Measurements from ENCODE around the gene C19orf38.

GRCh38 chr19:10884274-10884673, 36.1 kb downstream of the C19orf38 start:
- TF ChIP-seq, protein P1, sequence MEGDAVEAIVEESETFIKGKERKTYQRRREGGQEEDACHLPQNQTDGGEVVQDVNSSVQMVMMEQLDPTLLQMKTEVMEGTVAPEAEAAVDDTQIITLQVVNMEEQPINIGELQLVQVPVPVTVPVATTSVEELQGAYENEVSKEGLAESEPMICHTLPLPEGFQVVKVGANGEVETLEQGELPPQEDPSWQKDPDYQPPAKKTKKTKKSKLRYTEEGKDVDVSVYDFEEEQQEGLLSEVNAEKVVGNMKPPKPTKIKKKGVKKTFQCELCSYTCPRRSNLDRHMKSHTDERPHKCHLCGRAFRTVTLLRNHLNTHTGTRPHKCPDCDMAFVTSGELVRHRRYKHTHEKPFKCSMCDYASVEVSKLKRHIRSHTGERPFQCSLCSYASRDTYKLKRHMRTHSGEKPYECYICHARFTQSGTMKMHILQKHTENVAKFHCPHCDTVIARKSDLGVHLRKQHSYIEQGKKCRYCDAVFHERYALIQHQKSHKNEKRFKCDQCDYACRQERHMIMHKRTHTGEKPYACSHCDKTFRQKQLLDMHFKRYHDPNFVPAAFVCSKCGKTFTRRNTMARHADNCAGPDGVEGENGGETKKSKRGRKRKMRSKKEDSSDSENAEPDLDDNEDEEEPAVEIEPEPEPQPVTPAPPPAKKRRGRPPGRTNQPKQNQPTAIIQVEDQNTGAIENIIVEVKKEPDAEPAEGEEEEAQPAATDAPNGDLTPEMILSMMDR (IDR thresholded peaks at IDR 0.05): no peak
- TF ChIP-seq TEAD4 (CRISPR knock-in tag; IDR thresholded peaks at IDR 0.05): no peak

Measured in WTC11 (cell line).